ENCODE data around the gene TMPRSS5.

Gene TMPRSS5

DNA sequence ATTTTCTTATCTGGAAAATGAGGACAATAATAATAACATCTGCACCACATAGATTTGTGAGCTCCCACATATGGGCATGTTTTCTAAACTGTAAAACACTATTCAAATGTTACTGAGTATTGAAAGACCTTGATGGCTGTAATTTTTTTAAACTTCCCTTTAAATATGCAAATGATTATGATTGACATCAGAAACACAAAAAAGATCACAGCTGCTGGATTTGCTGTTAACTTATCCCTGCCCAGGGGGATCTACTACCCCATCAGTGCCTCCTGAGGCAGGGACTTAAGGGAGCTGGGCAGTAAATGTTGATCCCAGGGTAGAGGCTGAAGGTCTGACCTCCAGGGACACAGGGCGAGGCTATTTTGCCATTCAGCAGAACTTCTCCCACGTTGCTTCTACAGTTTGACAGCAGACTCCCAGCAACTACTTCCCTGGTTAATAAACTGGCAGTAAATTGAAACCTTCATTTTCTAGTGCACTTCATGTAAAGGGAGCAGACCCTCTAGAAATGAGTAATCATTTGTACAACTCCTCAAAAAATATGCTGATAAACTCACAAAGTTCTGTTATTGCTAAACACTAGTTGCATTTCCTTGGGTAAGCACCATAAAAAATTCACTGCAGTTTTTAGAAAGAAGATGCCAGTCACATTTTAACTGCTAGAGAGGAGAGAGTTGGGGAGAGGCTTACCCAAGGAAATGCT lies 20.3 kb downstream of the TMPRSS5 start:
- TF ChIP-seq, protein P1, sequence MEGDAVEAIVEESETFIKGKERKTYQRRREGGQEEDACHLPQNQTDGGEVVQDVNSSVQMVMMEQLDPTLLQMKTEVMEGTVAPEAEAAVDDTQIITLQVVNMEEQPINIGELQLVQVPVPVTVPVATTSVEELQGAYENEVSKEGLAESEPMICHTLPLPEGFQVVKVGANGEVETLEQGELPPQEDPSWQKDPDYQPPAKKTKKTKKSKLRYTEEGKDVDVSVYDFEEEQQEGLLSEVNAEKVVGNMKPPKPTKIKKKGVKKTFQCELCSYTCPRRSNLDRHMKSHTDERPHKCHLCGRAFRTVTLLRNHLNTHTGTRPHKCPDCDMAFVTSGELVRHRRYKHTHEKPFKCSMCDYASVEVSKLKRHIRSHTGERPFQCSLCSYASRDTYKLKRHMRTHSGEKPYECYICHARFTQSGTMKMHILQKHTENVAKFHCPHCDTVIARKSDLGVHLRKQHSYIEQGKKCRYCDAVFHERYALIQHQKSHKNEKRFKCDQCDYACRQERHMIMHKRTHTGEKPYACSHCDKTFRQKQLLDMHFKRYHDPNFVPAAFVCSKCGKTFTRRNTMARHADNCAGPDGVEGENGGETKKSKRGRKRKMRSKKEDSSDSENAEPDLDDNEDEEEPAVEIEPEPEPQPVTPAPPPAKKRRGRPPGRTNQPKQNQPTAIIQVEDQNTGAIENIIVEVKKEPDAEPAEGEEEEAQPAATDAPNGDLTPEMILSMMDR (IDR thresholded peaks at IDR 0.05), result no peak
- intact Hi-C loops (cut with DNase I; ENCODE audit: low total_unique reads), result no loop called here
- Histone ChIP-seq H3K36me3 (no peaks in the 10 kb centered on the region), H3K9me3 (no peaks in the 10 kb centered on the region), H3K27ac (no peak overlapping the region), H3K4me1 (peaks cover 0 to 9% (median 4%) of the 10 kb centered on the region in 4 donors), H3K27me3 (no peaks in the 10 kb centered on the region), H3K4me3 (no peak overlapping the region)
- DNase-seq, result no peak

DNA sequence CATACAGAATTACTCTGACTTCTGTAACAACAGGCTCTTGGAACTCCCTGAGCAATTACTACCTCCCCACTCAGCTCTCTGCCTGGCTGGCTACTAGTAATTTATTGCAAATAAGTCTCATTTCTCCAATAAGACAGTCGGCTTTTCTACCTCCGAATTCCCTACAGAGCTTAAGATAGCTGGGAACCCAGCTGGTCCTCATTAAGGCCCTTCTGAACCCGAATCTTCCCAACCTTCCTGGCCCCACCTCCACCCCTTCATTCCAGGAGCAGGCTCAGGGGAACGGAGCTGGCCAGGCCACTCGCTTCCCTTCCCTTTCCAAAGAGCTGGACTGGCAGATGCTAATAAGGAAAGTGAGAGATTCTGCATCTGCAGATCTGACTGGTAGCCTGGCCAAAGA lies 21.6 kb downstream of the TMPRSS5 start:
- no peak overlapping the region for H3K27ac ChIP-seq
- TF ChIP-seq, protein P1 (IDR thresholded peaks at IDR 0.05), result no peak
- intact Hi-C loops (cut with DNase I; ENCODE audit: low total_unique reads), result no loop called here
- no peak for DNase-seq
- H3K36me3 ChIP-seq, result no peaks in the 10 kb centered on the region
- no peaks in the 10 kb centered on the region for H3K27me3 ChIP-seq
- H3K9me3 ChIP-seq, result no peaks in the 10 kb centered on the region
- no peaks in the 10 kb centered on the region for H3K4me1 ChIP-seq
- H3K4me3 ChIP-seq, result no peak overlapping the region

DNA sequence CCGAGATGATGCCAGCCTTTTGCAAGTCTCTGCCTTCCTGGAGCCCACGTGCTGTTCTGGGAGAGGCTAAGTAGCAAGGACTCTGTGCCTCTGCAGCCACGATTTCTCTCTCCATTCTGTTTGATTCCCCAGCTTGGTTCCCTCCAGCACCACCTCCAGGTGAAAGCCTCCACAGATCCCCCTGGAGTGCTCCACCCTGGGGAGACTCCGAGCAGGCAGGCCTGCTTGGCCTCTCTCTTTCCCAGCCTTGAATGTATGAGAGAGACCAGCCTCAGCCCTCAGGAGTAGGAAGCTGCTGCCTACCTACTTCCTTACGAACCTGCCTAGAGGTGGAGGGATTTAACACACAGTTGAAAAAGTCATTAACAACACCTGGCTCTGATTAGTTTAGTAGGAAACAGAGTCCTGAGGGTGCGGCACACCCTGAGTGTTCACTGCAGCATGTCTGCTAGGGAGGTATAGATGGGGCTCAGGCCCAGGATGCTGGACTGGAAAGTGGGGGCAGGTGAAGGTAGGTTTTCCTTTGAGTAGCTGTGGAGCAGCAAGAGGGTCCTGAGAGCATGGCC lies 22.5 kb downstream of the TMPRSS5 start:
- DNase-seq, result no peak
- no peaks in the 10 kb centered on the region for H3K36me3 ChIP-seq
- intact Hi-C loops (cut with DNase I; ENCODE audit: low total_unique reads), result no loop called here
- H3K27me3 ChIP-seq, result no peaks in the 10 kb centered on the region
- H3K9me3 ChIP-seq, result no peaks in the 10 kb centered on the region
- H3K4me1 ChIP-seq, result no peaks in the 10 kb centered on the region
- TF ChIP-seq, protein P1 (IDR thresholded peaks at IDR 0.05), result no peak
- no peak overlapping the region for H3K4me3 ChIP-seq
- no peak overlapping the region for H3K27ac ChIP-seq

DNA sequence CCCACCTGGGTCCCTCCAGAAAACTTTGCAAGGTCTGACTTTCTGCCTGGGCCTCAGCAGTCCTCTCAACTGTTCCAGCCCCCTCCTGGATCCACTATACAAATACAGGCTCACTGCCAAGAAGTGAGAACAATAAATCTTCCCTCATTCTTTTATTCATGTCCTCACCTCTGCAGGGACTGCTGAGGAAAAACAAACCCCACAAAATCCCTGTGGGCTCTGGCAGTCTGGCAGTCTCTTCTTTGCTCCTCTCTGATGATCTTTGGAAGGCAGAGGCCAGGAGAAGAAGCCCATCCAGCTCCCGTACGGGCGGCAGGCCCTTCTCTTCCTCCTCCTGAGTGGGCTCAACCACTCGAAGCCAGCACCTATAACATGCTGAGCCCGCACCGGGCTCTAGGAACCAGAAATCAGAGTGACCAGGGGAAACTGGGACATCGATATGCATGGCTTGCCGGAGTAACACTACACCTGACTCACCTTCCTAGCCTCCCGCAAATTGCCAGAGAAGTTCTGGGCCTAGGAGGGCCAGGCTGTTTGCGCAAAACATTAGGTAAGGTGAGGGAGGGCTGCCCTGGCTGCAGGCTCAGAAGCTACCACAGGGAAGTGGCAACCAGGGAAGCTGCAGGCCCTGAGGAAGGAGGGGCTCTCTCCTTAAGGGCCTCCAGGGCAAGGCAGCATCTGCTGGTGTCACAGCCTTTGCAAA lies 24.2 kb downstream of the TMPRSS5 start:
- H3K9me3 ChIP-seq, result no peaks in the 10 kb centered on the region
- TF ChIP-seq, protein P1 (IDR thresholded peaks at IDR 0.05), result no peak
- no peak for DNase-seq
- H3K27me3 ChIP-seq, result no peaks in the 10 kb centered on the region
- no peaks in the 10 kb centered on the region for H3K36me3 ChIP-seq
- no peak overlapping the region for H3K27ac ChIP-seq
- no peak overlapping the region for H3K4me3 ChIP-seq
- peaks cover 0 to 10% (median 0%) of the 10 kb centered on the region in 4 donors for H3K4me1 ChIP-seq
- intact Hi-C loops (cut with DNase I; ENCODE audit: low total_unique reads), result no loop called here

DNA sequence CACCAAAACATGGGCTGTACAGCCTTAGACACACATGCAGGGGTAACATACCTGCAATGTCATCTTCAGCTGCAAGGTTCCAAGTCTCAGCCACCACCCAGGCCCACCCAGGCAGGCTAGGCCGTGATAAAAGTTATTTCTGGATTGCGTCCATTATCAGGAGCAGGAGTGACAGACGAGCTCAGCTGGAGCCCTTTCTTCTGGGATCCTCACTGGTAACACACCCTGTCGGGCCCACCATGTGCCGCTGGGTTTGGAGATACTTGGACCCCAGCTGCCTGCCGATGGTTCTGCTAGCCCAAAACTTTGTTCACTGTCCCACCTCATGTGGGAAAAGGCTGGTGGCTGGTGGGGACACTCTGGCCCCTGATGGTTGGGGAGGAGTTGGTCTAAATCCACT lies 24.8 kb downstream of the TMPRSS5 start:
- H3K27me3 ChIP-seq, result no peaks in the 10 kb centered on the region
- intact Hi-C loops (cut with DNase I; ENCODE audit: low total_unique reads), result no loop called here
- no peak overlapping the region for H3K4me3 ChIP-seq
- TF ChIP-seq, protein P1 (IDR thresholded peaks at IDR 0.05), result no peak
- peaks cover 0 to 13% (median under 1%) of the 10 kb centered on the region in 4 donors for H3K4me1 ChIP-seq
- no peak overlapping the region for H3K27ac ChIP-seq
- DNase-seq, result no peak
- H3K36me3 ChIP-seq, result no peaks in the 10 kb centered on the region
- H3K9me3 ChIP-seq, result no peaks in the 10 kb centered on the region

Data from tibial artery (tissue), 4 donors.